GM15510 (cell line): ENCODE results near the gene KRT76.

Experiments
- POLR2A ChIP-seq: IDR thresholded peaks from 3 replicates; pipeline ENCODE4 v1.6.1; 2011; ENCODE audit warnings: borderline replicate concordance; ENCODE audit not compliant: insufficient read length; ENCODE audit errors: extremely low read depth

Gene KRT76

DNA sequence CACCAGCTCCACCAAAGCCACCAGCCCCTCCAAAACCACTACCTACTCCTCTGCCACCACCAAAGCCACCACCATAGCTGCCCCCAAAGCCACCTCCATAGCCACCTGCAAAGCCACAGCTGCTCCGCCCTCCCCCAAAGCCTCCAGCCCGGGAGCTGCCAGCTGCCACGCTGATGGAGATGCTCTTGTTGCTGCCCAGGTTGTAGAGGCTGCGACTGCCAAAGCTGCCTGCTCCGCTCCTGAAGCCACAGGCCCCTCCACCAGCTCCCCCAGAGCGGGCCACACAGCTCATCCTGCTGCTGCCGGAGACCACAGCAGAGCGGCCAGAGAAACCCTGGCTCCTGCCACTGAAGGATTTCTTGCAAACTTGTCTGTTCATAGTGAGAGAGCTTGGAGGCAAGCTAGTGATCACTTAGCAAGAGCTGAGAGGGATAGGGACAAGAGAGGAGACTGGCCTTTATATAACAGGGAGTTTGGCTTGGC is at the start of gene KRT76:
KRT76 (minus strand) TSS at position 433 of the 483 bp plus-strand sequence; CDS start at position 379, 54 bp downstream.
- TF ChIP-seq POLR2A: no peak

DNA sequence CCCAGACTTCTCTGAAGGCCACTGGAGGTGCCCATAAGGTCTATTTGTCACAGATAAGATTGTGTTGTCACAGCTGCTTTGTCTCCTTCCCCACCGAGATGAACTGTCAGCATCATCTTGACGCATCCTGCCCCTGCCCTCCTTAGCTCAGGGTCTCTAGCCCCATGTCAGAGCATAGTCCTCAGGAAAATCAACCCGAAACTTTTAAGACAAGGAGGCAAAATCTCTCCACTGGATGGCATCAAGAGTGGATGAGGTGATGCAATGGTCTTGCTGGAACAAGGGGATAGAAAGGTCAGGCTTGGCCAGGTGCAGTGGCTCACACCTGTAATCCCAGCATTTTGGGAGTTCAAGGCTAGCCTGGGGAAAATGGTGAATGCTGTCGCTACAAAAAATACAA is 48.8 kb upstream of the KRT76 start:
- no peak for TF ChIP-seq POLR2A

DNA sequence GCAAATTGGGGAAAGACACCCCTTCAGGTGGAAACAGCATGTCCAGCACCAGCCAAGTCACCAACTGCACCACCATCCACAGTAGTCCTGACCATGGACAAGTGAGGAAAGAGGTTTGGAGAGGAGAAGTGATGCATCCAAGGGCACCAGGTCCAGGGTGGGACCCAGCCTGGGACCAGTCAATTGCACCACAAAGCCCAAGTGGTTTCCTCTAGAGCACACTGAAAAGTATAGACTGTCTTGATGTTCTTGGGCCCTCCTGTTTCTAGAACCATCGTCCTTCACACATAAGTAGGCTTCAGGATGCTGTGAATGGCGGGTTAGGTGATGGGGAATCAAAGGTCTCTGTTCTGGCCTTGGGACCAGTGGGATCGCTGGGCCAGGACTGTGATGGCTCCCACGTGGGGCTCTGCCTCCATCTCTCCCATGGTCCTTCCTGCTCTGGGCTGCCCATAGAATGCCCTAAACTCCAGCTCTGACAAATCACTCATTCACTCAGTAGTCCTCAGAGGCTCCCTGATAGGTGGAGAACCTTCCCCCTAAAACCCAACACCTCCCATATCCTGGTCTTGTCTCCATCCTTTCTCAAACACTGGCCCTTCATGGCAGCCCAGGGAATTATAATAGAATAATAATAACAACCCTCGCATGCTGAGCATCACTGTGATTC is 47.7 kb upstream of the KRT76 start:
- no peak for TF ChIP-seq POLR2A

DNA sequence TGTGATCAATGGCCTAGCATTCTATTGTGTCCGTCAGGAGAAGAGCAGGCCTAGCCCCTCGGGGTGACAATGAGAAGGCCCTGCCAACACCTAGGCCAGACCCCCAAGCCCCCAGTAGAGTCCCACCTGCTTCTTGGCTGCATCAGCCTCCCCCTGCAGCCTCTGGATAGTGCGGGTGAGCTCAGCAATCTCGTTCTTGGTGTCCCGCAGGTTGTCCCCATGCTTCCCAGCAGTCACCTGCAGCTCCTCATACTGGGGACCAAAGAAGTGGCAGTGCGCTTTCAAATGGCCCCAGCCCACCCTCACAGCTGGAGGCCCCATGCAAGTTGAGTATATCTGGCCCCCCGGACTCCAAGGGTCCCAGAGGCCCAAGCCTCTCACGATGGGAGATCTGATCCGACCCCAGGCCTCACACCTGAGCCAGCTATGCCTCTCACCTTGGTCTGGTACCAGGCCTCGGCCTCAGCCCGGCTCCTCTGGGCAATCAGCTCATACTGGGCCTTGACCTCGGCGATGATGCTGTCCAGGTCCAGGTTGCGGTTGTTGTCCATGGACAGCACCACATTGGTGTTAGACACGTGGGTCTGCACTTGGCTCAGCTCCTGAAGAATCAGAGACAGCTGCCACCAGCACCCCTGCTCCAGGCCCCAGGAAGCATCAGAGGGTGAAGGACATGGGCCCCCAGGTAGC is 46.8 kb upstream of the KRT76 start:
- no peak for TF ChIP-seq POLR2A

DNA sequence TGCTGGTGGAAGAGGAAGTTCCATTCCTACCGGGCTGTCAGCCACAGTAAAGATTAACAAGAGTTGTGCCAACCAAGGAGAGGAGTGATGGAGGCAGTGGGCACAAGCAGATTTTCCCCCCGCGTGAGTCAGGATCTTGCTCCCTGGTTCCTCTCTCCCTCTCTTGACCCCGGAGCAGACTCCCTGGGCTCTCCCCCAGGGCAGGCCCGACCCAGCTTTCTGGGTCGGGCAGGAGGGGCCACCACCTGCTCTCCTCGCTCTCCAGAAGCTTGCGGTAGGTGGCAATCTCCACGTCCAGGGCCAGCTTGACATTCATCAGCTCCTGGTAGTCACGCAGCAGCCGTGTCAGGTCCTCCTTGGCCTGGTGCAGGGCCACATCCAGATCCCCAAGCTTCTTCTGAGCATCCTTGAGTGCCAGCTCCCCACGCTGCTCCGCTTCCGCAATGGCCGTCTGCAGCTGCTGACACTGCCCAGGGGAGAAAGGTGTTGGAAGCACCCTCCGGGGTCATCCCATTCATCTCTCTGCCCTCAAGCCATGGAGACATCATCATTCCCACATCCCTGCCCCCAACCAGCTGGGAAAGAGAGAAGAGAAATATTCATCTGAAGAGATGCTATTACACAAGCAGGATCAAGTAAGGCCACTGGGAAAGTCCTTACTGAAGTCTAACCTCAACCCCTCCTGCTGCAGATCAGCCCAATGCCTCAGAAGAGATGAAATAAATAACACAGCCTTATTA is 45.8 kb upstream of the KRT76 start:
- TF ChIP-seq POLR2A: no peak

DNA sequence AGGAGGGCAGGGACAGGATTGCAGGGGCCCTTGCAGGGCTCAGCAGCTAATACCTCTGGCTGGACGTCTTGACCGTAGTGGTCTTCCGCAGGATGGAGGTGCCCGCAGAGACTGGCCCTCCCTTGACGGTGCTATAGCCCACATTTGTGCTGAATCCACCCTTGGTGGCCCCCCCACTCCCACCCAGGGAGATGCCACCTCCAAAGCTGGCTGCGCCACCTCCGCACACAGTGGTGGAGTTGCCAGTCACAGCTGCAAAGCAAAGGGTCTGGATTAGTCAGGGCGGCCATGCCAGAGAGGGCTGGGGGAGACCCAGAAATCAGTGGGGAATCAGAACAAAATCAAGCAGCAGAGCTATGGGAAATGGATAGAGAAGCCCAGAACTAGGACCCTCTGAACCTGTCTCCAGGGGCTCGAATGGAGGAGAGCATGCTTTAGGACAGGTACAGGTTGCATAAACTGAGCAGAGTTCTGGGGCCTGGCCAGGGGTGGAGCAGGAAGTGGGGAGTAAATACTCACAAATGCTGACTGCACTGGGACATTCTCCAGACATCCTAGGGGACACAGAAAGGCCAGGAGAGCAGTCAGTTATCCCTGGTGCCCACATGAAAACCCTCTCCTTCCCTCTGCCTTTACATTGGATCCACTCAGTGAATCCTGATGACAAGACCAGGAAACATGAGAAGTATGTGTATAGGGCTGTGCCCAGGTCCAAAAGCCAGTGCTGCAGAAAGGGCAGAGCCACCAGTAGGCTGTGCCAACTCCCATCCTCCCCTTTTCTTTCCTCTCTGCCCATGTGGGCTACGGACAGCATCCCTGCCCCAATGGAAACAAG is 44.9 kb upstream of the KRT76 start:
- TF ChIP-seq POLR2A: no peak

DNA sequence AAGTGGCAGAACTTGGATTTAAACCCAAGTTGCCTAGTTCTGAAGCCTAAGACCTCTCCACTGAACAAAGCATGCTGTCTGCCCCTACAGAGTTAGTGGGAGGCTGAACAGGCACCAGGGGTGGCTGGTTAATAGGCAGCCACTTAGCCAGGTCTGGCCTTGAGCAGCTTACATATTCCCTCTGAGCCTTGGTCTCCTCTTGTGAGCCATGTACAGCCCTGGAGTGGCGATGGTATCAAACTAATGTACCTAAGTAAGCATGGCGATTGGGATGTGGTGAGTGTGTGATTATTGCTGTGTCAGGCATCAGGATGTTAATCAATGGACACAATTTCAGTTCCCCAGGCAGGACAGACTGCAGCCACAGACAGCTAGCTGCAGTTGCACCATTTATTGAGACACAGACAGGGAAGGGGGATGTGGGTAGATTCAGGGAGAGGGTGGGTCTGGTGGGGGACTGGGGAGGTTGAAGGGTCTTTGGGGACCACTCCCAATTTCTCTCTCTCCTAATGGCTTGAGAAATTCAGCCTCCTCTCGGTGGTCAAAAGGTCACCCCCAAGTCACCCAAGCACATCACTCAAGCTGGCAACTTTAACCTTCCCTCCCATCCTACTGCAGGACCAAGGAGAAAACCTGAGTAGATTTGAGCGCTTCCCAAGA is 44.1 kb upstream of the KRT76 start:
- no peak for TF ChIP-seq POLR2A

DNA sequence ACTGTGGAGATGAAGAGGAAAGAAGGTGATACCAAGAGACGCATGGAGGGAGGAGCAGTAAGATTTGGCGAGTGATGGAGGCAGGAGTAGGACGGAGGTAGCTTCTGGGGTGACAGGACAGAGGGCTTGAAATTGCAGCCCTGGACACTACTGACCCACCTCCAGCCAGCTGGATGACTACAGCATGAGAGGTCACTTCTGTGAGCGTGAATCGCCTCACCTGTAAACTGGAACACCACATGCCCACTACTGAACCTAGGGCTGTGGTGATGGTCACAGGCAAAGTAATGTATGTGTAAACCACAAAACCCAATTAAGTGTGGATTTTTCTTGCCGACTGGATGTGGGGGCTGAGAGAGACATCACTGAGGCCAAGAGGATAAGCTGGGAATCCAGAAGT is 43.4 kb upstream of the KRT76 start:
- TF ChIP-seq POLR2A: no peak

DNA sequence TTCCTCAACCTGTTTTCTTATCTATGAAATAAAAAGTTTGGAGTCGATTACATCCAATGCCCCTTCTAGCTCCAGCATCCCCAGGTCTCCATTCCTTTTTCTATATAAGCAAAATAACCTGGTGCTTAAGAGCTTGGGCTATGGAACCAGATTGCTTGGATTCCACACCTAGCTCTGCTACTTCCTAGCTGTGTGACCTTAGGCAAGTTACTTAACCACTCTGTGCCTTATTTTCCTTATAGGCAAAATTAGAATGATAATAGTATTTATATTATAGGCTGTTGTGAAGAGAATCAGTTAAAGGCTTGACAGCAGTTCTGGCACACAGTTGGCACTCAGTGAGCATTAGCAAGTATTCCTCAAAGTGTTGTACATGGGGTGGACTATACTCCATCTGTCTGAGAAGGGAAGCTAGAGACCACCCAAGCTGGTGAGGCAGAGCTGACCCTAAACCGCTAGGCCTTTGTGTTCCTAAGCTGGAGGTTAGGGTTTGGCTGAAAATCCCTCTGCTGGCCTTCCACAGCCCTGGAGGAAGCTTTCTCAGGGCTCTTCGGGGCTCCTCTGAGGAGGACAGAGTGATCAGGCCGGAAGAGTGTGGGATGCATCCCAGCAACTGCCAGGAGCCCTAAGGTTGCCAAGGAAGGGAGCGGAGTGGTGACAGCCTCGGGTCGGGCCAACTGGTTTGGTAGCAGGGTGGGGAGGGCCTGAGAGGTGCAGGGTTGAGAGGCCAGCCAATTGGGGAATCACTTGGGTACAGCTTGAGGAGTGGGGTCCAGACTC is 42.8 kb upstream of the KRT76 start:
- no peak for TF ChIP-seq POLR2A

DNA sequence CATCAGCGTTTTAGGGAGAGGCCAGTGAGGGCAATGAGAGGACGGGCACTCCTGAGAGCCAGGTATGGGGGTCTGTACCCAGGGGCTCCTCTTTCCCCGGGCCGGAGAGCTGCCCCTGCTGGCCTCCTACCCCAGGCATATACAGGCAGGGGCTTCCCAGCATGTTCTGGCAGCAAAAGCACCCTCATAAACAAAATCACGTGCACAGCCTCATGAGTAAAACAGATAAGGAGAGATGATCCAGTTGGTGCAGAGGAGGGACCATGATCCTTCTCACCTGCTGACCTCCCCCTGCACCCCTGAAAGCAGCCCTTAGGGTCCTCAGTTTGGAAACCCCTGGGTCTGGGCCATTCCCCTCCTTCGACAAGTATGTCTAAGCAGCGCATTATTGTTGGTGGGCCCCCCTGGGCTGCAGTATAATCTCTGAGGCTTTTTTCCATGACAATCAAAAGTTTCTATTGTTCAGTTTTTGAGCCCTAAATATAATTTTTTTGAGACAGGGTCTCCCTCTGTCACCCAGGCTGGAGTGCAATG is 41.8 kb upstream of the KRT76 start:
- TF ChIP-seq POLR2A: no peak

DNA sequence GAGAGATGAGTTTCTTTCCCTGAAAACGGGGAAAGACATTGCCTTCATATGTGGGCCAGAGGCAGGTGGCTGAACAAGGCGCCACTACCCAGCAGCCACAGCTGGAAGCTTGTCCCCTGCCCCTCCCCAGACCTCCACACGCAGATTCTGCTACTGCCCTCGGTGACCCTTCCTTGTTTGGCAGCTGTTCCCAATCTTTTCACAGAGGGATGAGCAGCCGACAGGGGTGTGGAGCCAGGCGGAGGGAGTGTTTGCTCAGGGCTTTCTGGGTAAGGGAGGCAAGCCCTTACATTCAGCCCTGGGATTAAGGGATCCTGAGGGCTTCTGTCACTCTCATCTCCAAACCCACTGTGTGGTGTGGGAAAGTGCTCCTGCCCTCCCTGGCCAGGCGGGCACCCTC is 41.2 kb upstream of the KRT76 start:
- no peak for TF ChIP-seq POLR2A

DNA sequence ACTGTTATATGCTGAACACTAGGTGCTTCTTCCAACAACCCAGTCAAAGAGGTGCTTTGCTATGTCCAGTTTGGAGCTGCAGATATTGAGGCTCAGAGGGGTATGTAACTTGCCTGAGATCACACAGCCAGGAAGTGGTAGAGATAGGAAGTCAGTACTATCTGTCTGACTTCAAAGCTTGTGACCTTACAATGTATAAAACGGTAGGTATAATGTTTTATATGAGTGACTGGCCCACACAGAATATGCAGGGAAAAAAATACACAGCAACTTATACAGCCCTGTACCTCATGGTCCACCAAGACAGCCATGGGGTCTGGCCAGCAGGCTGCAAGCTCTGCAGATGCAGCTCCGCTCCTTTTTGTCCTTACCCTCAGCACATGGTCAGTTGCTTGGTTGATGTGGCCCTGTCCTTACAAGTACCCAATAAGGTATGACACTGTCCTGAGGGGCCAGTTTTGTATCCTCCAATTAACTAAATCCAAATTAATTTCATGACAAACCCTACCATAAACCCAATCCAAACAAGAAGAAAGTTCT is 40.6 kb upstream of the KRT76 start:
- no peak for TF ChIP-seq POLR2A
